ENCODE measurements around the gene MAP2.

Gene MAP2

GRCh38 chr2:209441541-209441940 is 17.7 kb downstream of the MAP2 start:
- DNase-seq (ENCODE audit: extremely low read depth, low read depth), result no peak
- no peak overlapping the region for H3K4me3 ChIP-seq (replicated peaks; ENCODE audit: low read depth, low read length)
- TF ChIP-seq CTCF (IDR thresholded peaks at IDR 0.05; ENCODE audit: low read depth, low read length, missing control alignments), result no peak

- no peak for TF ChIP-seq CTCF (IDR thresholded peaks at IDR 0.05; ENCODE audit: low read depth, low read length, missing control alignments)
- H3K4me3 ChIP-seq (replicated peaks; ENCODE audit: low read depth, low read length), result no peak overlapping the region
- DNase-seq (ENCODE audit: extremely low read depth, low read depth), result no peak
Observed at GRCh38 chr2:209442939-209443338, 19.1 kb downstream of the MAP2 start.

- no peak for TF ChIP-seq CTCF (IDR thresholded peaks at IDR 0.05; ENCODE audit: low read depth, low read length, missing control alignments)
- H3K4me3 ChIP-seq (replicated peaks; ENCODE audit: low read depth, low read length), result no peak overlapping the region
- DNase-seq (ENCODE audit: extremely low read depth, low read depth), result no peak
Observed at GRCh38 chr2:209445485-209445884, 21.6 kb downstream of the MAP2 start.

- TF ChIP-seq CTCF (IDR thresholded peaks at IDR 0.05; ENCODE audit: low read depth, low read length, missing control alignments), result no peak
- no peak for DNase-seq (ENCODE audit: extremely low read depth, low read depth)
- H3K4me3 ChIP-seq (replicated peaks; ENCODE audit: low read depth, low read length), result no peak overlapping the region
Observed at GRCh38 chr2:209451209-209451834, 27.5 kb downstream of the MAP2 start.

GRCh38 chr2:209456489-209456888 is 32.6 kb downstream of the MAP2 start:
- H3K4me3 ChIP-seq (replicated peaks; ENCODE audit: low read depth, low read length), result no peak overlapping the region
- TF ChIP-seq CTCF (IDR thresholded peaks at IDR 0.05; ENCODE audit: low read depth, low read length, missing control alignments), result no peak
- DNase-seq (ENCODE audit: extremely low read depth, low read depth), result no peak

GRCh38 chr2:209458008-209458979 is 34.4 kb downstream of the MAP2 start:
- TF ChIP-seq CTCF (IDR thresholded peaks at IDR 0.05; ENCODE audit: low read depth, low read length, missing control alignments), result no peak
- DNase-seq (ENCODE audit: extremely low read depth, low read depth), result no peak
- no peak overlapping the region for H3K4me3 ChIP-seq (replicated peaks; ENCODE audit: low read depth, low read length)
